ENCODE results near the gene ARHGAP28.

The ARHGAP28 gene

GRCh38 chr18:6962571-6963451, 233.3 kb downstream of the ARHGAP28 start:
- H4K20me1 ChIP-seq, result no peaks in the 10 kb centered on the region
- no peak overlapping the region for H3K27ac ChIP-seq
- no peaks in the 10 kb centered on the region for H3K36me3 ChIP-seq
- no peak overlapping the region for H3K4me2 ChIP-seq
- no peaks in the 10 kb centered on the region for H3K27me3 ChIP-seq
- no peaks in the 10 kb centered on the region; a peak in 1 of 22 replicates for H3K9me3 ChIP-seq (replicated peaks in 1 of 11)
- H3K4me1 ChIP-seq, result 0 out of 20 replicates have a peak, but pooled peaks cover 0 to 7% (median 0%) of the 10 kb centered on the region in 10 experiments
- H3K4me3 ChIP-seq, result no peak overlapping the region
- H3K9ac ChIP-seq, result no peak overlapping the region
- no peak for TF ChIP-seq Cebpa-rat (IDR thresholded peaks at IDR 0.05)

- Histone ChIP-seq H3K4me1 (0 out of 20 replicates have a peak, but pooled peaks cover 0 to 7% (median 0%) of the 10 kb centered on the region in 10 experiments), H3K9me3 (replicated peaks in 1 of 11) (no peaks in the 10 kb centered on the region; a peak in 1 of 22 replicates), H3K9ac (no peak overlapping the region), H3K36me3 (no peaks in the 10 kb centered on the region), H3K4me2 (no peak overlapping the region), H3K4me3 (no peak overlapping the region), H3K27me3 (no peaks in the 10 kb centered on the region), H4K20me1 (no peaks in the 10 kb centered on the region), H3K27ac (no peak overlapping the region)
- TF ChIP-seq Cebpa-rat (IDR thresholded peaks at IDR 0.05), result no peak
Observed at GRCh38 chr18:6963452-6964097, 234.1 kb downstream of the ARHGAP28 start.
